UCSD-AML1 (cell line): Measurements from ENCODE around the gene NPHP1.
"Not testable (repeated sequence)": the region's sequence is repeated elsewhere in the genome, so short reads cannot be mapped to it uniquely, and the experiment has no call there.

Experiments
- DNase-seq: peaks from one replicate; lab custom pipeline; 2025; ENCODE audit not compliant: unreplicated experiment; lab: John Stamatoyannopoulos, UW

NPHP1 gene

GRCh38 chr2:110204408-110205385 lies at the start of gene NPHP1:
Gene NPHP1 (minus strand): TSS chr2:110205013. CDS start chr2:110204968, 45 bp downstream.
- DNase-seq, result peak; percentile 79

- DNase-seq, result not testable (repeated sequence)
These were observed 43.4 kb upstream of the NPHP1 start for GRCh38 chr2:110248081-110248795.

- not testable (repeated sequence) for DNase-seq
These were observed 40.9 kb upstream of the NPHP1 start for GRCh38 chr2:110245488-110246435.

- not testable (repeated sequence) for DNase-seq
These were observed 38.5 kb upstream of the NPHP1 start for GRCh38 chr2:110243283-110243682.

GRCh38 chr2:110234514-110234913 lies 29.7 kb upstream of the NPHP1 start:
- DNase-seq, result not testable (repeated sequence)

GRCh38 chr2:110229886-110230285 lies 25.1 kb upstream of the NPHP1 start:
- not testable (repeated sequence) for DNase-seq

GRCh38 chr2:110222626-110223025 lies 17.8 kb upstream of the NPHP1 start:
- not testable (repeated sequence) for DNase-seq

GRCh38 chr2:110221938-110222337 lies 17.1 kb upstream of the NPHP1 start:
- no peak for DNase-seq

- no peak for DNase-seq
These were observed 15.4 kb upstream of the NPHP1 start for GRCh38 chr2:110220190-110220564.

GRCh38 chr2:110219496-110220189 lies 14.8 kb upstream of the NPHP1 start:
- no peak for DNase-seq

GRCh38 chr2:110218889-110219288 lies 14.1 kb upstream of the NPHP1 start:
- not testable (repeated sequence) for DNase-seq

GRCh38 chr2:110216803-110217202 lies 12.0 kb upstream of the NPHP1 start:
- no peak for DNase-seq

- no peak for DNase-seq
These were observed 11.4 kb upstream of the NPHP1 start for GRCh38 chr2:110216199-110216598.

- DNase-seq, result no peak
These were observed 10.8 kb upstream of the NPHP1 start for GRCh38 chr2:110215566-110216158.

GRCh38 chr2:110215091-110215490 lies 10.3 kb upstream of the NPHP1 start:
- DNase-seq, result no peak

- not testable (repeated sequence) for DNase-seq
These were observed 8.7 kb upstream of the NPHP1 start for GRCh38 chr2:110213522-110213921.

- DNase-seq, result peak; percentile 79
These were observed 7.4 kb upstream of the NPHP1 start, which contains the start of gene MTLN for GRCh38 chr2:110211938-110212858. Gene MTLN (minus strand): TSS chr2:110212547. CDS start chr2:110212525, 22 bp downstream.

- no peak for DNase-seq
These were observed 1.0 kb upstream of the NPHP1 start for GRCh38 chr2:110205660-110206455.
